Measurements from ENCODE around the gene TPX2. TPM values are rescaled to one million over a fixed set of nuclear protein-coding genes. Genes with fewer than 3 reads are reported as not detected.

TPX2 gene
- polyA plus RNA-seq, 1 donor from 2014 or later, result 0.49 TPM

DNA sequence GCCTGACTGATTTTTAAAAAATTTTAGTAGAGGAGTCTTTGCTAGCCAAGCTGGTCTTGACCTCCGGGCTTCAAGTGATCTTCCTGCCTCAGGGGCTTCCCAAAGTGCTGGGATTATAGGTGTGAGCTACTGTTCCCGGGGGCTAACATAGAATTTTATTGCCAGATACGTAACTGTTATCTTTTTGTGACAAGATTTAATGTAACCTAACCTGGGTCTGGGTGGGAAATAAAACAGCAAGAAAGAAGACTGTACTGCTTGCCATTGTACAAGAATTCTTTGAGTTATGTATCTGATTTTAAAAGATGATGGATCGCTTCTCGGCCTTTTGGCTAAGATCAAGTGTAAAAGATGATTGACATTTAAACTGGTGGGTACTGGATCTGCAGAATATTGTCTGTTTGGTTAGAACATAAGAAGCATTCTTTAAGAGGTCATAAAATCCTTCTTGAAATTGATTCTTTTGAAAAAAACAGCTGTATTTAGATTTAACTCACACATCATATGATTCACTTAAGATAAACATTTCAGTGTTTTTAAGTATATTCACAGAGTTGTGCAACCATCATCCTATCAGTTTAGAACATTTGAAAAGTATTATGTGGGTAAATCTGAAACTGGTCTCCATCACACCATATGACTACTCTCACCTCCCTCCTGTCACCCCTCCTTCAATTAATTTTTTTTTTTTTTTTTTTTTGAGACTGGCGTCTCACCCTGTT, 21.6 kb downstream of the TPX2 start:
- H3K4me1 Mint-ChIP-seq, result peaks cover 0 to 5% (median 0%) of the 10 kb centered on the region in 3 donors
- H3K27me3 Mint-ChIP-seq, result no peaks in the 10 kb centered on the region
- H3K36me3 Mint-ChIP-seq, result no peaks in the 10 kb centered on the region
- no peaks in the 10 kb centered on the region for H3K9me3 Mint-ChIP-seq
- peak overlapping the region in 1 of 3 donors; percentile 16 for H3K27ac Mint-ChIP-seq
- no peak overlapping the region for H3K4me3 Mint-ChIP-seq

- Mint-ChIP-seq H3K4me1 (peaks cover 0 to 2% (median 0%) of the 10 kb centered on the region in 3 donors), H3K9me3 (no peaks in the 10 kb centered on the region), H3K36me3 (no peaks in the 10 kb centered on the region), H3K4me3 (no peak overlapping the region), H3K27ac (peak overlapping the region in 1 of 3 donors; percentile 39), H3K27me3 (no peaks in the 10 kb centered on the region)
These were observed 25.7 kb downstream of the TPX2 start for GRCh38 chr20:31764641-31765305.

DNA sequence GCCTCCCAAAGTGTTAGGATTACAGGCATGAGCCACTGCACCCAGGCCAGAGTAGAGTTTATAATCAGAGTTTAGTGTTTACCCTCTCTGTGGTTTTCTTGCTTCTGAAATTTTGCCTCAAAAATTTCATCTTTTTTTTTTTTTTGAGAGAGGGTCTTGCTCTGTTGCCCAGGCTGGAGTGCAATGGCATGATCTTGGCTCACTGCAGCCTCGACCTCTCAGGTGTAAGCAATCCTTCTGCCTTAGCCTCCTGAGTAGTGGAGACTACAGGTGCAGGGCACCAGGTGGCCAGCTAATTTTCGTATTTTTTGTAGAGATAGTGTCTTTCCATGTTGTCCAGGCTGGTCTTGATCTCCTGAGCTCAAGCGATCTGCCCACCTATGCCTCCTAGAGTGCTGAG, 28.7 kb downstream of the TPX2 start:
- Mint-ChIP-seq H3K27ac (no peak overlapping the region), H3K4me1 (peaks cover 0 to 5% (median 0%) of the 10 kb centered on the region in 3 donors), H3K4me3 (no peak overlapping the region), H3K9me3 (no peaks in the 10 kb centered on the region), H3K36me3 (no peaks in the 10 kb centered on the region), H3K27me3 (no peaks in the 10 kb centered on the region)

- Mint-ChIP-seq H3K4me3 (no peak overlapping the region), H3K27me3 (no peaks in the 10 kb centered on the region), H3K36me3 (no peaks in the 10 kb centered on the region), H3K4me1 (peaks cover 0 to 5% (median 0%) of the 10 kb centered on the region in 3 donors), H3K9me3 (no peaks in the 10 kb centered on the region), H3K27ac (no peak overlapping the region)
These were observed 30.6 kb downstream of the TPX2 start for GRCh38 chr20:31769681-31770080.

GRCh38 chr20:31770243-31770642, 31.2 kb downstream of the TPX2 start:
- H3K27ac Mint-ChIP-seq, result no peak overlapping the region
- H3K4me3 Mint-ChIP-seq, result no peak overlapping the region
- H3K9me3 Mint-ChIP-seq, result no peaks in the 10 kb centered on the region

GRCh38 chr20:31774408-31774807, 35.3 kb downstream of the TPX2 start:
- no peaks in the 10 kb centered on the region for H3K9me3 Mint-ChIP-seq
- no peaks in the 10 kb centered on the region for H3K27me3 Mint-ChIP-seq
- H3K4me3 Mint-ChIP-seq, result no peak overlapping the region
- H3K36me3 Mint-ChIP-seq, result peaks cover under 1% of the 10 kb centered on the region
- no peak overlapping the region for H3K27ac Mint-ChIP-seq
- H3K4me1 Mint-ChIP-seq, result peaks cover 0 to 5% (median 0%) of the 10 kb centered on the region in 3 donors

More at GRCh38 chr20:31770243-31770642, 31.2 kb downstream of the TPX2 start:
- Mint-ChIP-seq H3K4me1 (peaks cover 0 to 5% (median 0%) of the 10 kb centered on the region in 3 donors), H3K36me3 (no peaks in the 10 kb centered on the region), H3K27me3 (no peaks in the 10 kb centered on the region)

DNA sequence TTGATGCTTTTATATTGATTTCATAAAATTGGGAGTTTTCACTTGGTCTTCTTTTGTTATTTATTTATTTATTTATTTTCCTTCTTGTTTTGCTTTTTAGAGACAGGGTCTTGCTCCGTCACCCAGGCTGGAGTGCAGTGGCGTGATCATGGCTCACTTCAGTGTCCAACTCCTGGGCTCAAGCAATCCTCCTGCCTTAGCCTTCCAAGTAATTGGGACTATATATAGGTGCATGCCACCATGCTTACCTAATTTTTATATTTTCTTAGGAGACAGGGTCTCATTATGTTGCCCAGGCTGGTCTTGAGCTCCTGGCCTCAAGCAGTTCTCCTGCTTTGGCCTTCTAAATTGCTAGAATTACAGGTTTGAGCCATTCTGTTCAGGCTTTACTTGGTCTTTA, 41.7 kb downstream of the TPX2 start:
- H3K4me1 Mint-ChIP-seq, result no peaks in the 10 kb centered on the region
- H3K27me3 Mint-ChIP-seq, result no peaks in the 10 kb centered on the region
- H3K9me3 Mint-ChIP-seq, result no peaks in the 10 kb centered on the region
- H3K27ac Mint-ChIP-seq, result no peak overlapping the region
- no peak overlapping the region for H3K4me3 Mint-ChIP-seq
- H3K36me3 Mint-ChIP-seq, result peaks cover 4% of the 10 kb centered on the region

GRCh38 chr20:31781945-31782344, 42.9 kb downstream of the TPX2 start:
- H3K9me3 Mint-ChIP-seq, result no peaks in the 10 kb centered on the region
- peaks cover 4% of the 10 kb centered on the region for H3K36me3 Mint-ChIP-seq
- no peak overlapping the region for H3K27ac Mint-ChIP-seq
- no peaks in the 10 kb centered on the region for H3K4me1 Mint-ChIP-seq
- H3K27me3 Mint-ChIP-seq, result no peaks in the 10 kb centered on the region
- H3K4me3 Mint-ChIP-seq, result no peak overlapping the region

GRCh38 chr20:31784354-31785044, 45.4 kb downstream of the TPX2 start:
- no peak overlapping the region for H3K4me3 Mint-ChIP-seq
- H3K27ac Mint-ChIP-seq, result no peak overlapping the region
- H3K27me3 Mint-ChIP-seq, result no peaks in the 10 kb centered on the region
- peaks cover 3% of the 10 kb centered on the region for H3K36me3 Mint-ChIP-seq
- no peaks in the 10 kb centered on the region for H3K9me3 Mint-ChIP-seq
- no peaks in the 10 kb centered on the region for H3K4me1 Mint-ChIP-seq

GRCh38 chr20:31785089-31785488, 46.0 kb downstream of the TPX2 start:
- Mint-ChIP-seq H3K4me3 (no peak overlapping the region), H3K9me3 (no peaks in the 10 kb centered on the region), H3K27ac (no peak overlapping the region), H3K27me3 (no peaks in the 10 kb centered on the region), H3K36me3 (no peaks in the 10 kb centered on the region), H3K4me1 (no peaks in the 10 kb centered on the region)

- Mint-ChIP-seq H3K9me3 (no peaks in the 10 kb centered on the region), H3K4me3 (no peak overlapping the region), H3K27me3 (no peaks in the 10 kb centered on the region), H3K36me3 (no peaks in the 10 kb centered on the region), H3K27ac (no peak overlapping the region), H3K4me1 (no peaks in the 10 kb centered on the region)
These were observed 49.5 kb downstream of the TPX2 start for GRCh38 chr20:31788578-31788977.

- H3K4me1 Mint-ChIP-seq, result no peaks in the 10 kb centered on the region
These were observed 51.3 kb downstream of the TPX2 start for GRCh38 chr20:31790401-31790800.

GRCh38 chr20:31797364-31797763, 58.3 kb downstream of the TPX2 start:
- Mint-ChIP-seq H3K4me3 (no peak overlapping the region), H3K27ac (no peak overlapping the region), H3K27me3 (no peaks in the 10 kb centered on the region), H3K36me3 (no peaks in the 10 kb centered on the region), H3K9me3 (no peaks in the 10 kb centered on the region), H3K4me1 (no peaks in the 10 kb centered on the region)

More at GRCh38 chr20:31790401-31790800, 51.3 kb downstream of the TPX2 start:
- H3K27me3 Mint-ChIP-seq, result no peaks in the 10 kb centered on the region
- H3K4me3 Mint-ChIP-seq, result no peak overlapping the region
- no peaks in the 10 kb centered on the region for H3K36me3 Mint-ChIP-seq
- H3K9me3 Mint-ChIP-seq, result no peaks in the 10 kb centered on the region
- no peak overlapping the region for H3K27ac Mint-ChIP-seq

DNA sequence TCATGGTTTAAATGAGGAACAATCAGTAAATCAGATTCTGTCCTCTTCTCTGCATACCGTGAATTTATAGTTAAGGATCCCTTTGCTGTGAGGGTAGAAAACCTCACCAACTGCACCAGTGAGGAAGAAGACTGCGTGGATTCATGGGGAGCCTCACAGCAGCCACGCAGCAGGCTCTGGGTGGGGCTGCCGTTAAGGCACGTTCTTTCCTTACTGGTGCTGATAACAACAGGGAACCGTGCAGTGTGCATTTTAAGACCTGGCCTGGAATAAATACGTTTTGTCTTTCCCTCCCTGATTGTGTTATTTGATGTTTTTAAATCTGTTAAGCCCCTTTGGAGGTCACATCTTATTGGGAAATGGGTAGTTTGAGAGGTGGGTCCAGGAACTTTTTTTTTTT, 62.4 kb downstream of the TPX2 start:
- Mint-ChIP-seq H3K27me3 (no peaks in the 10 kb centered on the region), H3K4me3 (no peak overlapping the region), H3K27ac (peak overlapping the region in 1 of 3 donors; percentile 44), H3K36me3 (peaks cover 4% of the 10 kb centered on the region), H3K9me3 (no peaks in the 10 kb centered on the region), H3K4me1 (peaks cover 3 to 5% (median 5%) of the 10 kb centered on the region in 3 donors)

DNA sequence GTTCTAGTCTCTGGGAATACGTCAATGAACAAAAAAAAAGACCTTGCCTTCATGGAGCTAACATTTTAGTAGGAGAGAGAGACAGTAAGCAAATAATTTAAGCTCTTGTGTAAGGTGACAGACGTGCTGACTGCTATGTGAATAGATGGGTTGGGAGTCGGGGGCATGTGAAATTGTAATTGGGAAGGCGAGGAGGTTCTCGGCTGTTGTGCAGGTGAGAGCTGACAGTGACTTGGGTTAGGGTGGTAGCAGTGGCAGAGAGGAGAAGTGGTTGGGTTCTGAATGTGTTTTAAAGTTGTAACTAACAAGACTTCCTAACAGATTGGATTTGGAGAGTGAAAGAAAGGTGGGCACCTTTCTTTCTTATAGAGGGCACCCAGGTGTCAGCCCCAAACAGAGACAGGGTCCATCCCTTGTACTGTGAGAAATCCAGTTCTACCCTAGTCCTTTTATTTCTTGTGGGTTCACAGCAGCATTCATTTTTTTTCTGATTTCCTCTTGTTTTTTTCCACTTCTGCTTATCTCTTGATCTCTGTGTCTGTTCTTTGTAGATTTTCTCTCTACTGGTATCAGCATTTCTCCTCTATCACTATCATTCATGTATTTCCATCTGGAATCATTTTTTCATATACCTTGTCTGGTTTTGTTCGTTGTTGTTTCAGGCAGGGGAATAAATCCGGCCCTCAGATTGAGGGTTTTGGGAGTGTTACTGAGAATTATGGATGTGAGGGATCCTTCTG, 64.6 kb downstream of the TPX2 start:
- peaks cover 4 to 9% (median 6%) of the 10 kb centered on the region in 3 donors for H3K4me1 Mint-ChIP-seq
- H3K4me3 Mint-ChIP-seq, result no peak overlapping the region
- no peaks in the 10 kb centered on the region for H3K9me3 Mint-ChIP-seq
- no peaks in the 10 kb centered on the region for H3K27me3 Mint-ChIP-seq
- no peak overlapping the region for H3K27ac Mint-ChIP-seq
- H3K36me3 Mint-ChIP-seq, result peaks cover 4% of the 10 kb centered on the region
